HG02870 (cell line): ENCODE results near the gene RNASEH2C.
"Not testable (repeated sequence)": the region's sequence is repeated elsewhere in the genome, so short reads cannot be mapped to it uniquely, and the experiment has no call there.

ENCODE experiments used
- ATAC-seq: cut with Tn5 transposase; IDR thresholded peaks from one replicate; pipeline ENCODE4 v1.9.1; 2021; ENCODE audit warnings: mild to moderate bottlenecking, moderate library complexity; ENCODE audit not compliant: unreplicated experiment

RNASEH2C gene

GRCh38 chr11:65718531-65718930, 2.1 kb downstream of the RNASEH2C start:
- no peak for ATAC-seq

- no peak for ATAC-seq
Measured at GRCh38 chr11:65717906-65718305, 2.7 kb downstream of the RNASEH2C start.

- no peak for ATAC-seq
Measured at GRCh38 chr11:65716774-65717405, 3.7 kb downstream of the RNASEH2C start.

GRCh38 chr11:65716302-65716701, 4.3 kb downstream of the RNASEH2C start:
- ATAC-seq, result no peak

GRCh38 chr11:65714433-65714832, 6.2 kb downstream of the RNASEH2C start:
- no peak for ATAC-seq

GRCh38 chr11:65713212-65713969, 7.2 kb downstream of the RNASEH2C start:
- ATAC-seq, result no peak

- no peak for ATAC-seq
Measured at GRCh38 chr11:65712633-65713076, 7.9 kb downstream of the RNASEH2C start.

GRCh38 chr11:65711785-65712632, 8.6 kb downstream of the RNASEH2C start, which contains the start of gene KAT5:
Gene KAT5 (plus strand): TSS chr11:65712252. CDS start chr11:65712268, 16 bp downstream.
- ATAC-seq, result peak; percentile 79

- no peak for ATAC-seq
Measured at GRCh38 chr11:65710421-65710820, 10.2 kb downstream of the RNASEH2C start.

- no peak for ATAC-seq
Measured at GRCh38 chr11:65709661-65710060, 10.9 kb downstream of the RNASEH2C start.

GRCh38 chr11:65708451-65708850, 12.1 kb downstream of the RNASEH2C start:
- ATAC-seq, result no peak

GRCh38 chr11:65707002-65707401, 13.6 kb downstream of the RNASEH2C start:
- not testable (repeated sequence) for ATAC-seq

GRCh38 chr11:65706303-65706763, 14.3 kb downstream of the RNASEH2C start:
- ATAC-seq, result not testable (repeated sequence)

- no peak for ATAC-seq
Measured at GRCh38 chr11:65703846-65704245, 16.8 kb downstream of the RNASEH2C start.

- no peak for ATAC-seq
Measured at GRCh38 chr11:65701686-65702085, 18.9 kb downstream of the RNASEH2C start.

- no peak for ATAC-seq
Measured at GRCh38 chr11:65700399-65700798, 20.2 kb downstream of the RNASEH2C start.

- no peak for ATAC-seq
Measured at GRCh38 chr11:65699306-65699705, 21.3 kb downstream of the RNASEH2C start.

- no peak for ATAC-seq
Measured at GRCh38 chr11:65698205-65698604, 22.4 kb downstream of the RNASEH2C start.

GRCh38 chr11:65696802-65697552, 23.6 kb downstream of the RNASEH2C start:
- ATAC-seq, result no peak

- ATAC-seq, result no peak
Measured at GRCh38 chr11:65695459-65696241, 24.9 kb downstream of the RNASEH2C start.
